ENCODE data around the gene MRPL43. TPM values are rescaled to one million over a fixed set of nuclear protein-coding genes. Genes with fewer than 3 reads are reported as not detected.

MRPL43 gene
- total RNA-seq, 2 donors from 2014 or later: 51.9 to 56.6 TPM

- Histone ChIP-seq H3K27ac (peak overlapping the region; percentile 97 to 98), H3K9me3 (no peaks in the 10 kb centered on the region), H3K36me3 (peaks cover under 1% of the 10 kb centered on the region), H3K4me1 (ENCODE audit: control insufficient read depth in 1 of 2, low read depth in 2 of 2) (peaks cover 20 to 42% of the 10 kb centered on the region in 2 donors), H3K4me3 (peak overlapping the region; percentile 87), H3K27me3 (replicated peaks; ENCODE audit: insufficient read depth) (no peaks in the 10 kb centered on the region)
- ATAC-seq (ENCODE audit: insufficient number of reproducible peaks, low FRiP score, low read depth) (peak; percentile 30), DNase-seq (ENCODE audit: low spot score) (no peak)
- no peak for TF ChIP-seq CTCF (IDR thresholded peaks at IDR 0.05)
Observed at GRCh38 chr10:100998183-100998990, 11.1 kb upstream of the MRPL43 start.

- DNase-seq (ENCODE audit: low spot score) (no peak), ATAC-seq (ENCODE audit: insufficient number of reproducible peaks, low FRiP score, low read depth) (peak; percentile 33)
- TF ChIP-seq CTCF (IDR thresholded peaks at IDR 0.05): peak; percentile 74
- H3K27me3 ChIP-seq (replicated peaks; ENCODE audit: insufficient read depth): no peaks in the 10 kb centered on the region
- H3K36me3 ChIP-seq: no peaks in the 10 kb centered on the region
- H3K9me3 ChIP-seq: no peaks in the 10 kb centered on the region
- peak overlapping the region; percentile 87 for H3K4me3 ChIP-seq
- peak overlapping the region; percentile 97 to 98 for H3K27ac ChIP-seq
- peaks cover 18 to 34% of the 10 kb centered on the region in 2 donors for H3K4me1 ChIP-seq (ENCODE audit: control insufficient read depth in 1 of 2, low read depth in 2 of 2)
Observed at GRCh38 chr10:100997360-100998182, 10.3 kb upstream of the MRPL43 start.

GRCh38 chr10:100996678-100997359 is 9.5 kb upstream of the MRPL43 start:
- Histone ChIP-seq H3K4me1 (ENCODE audit: control insufficient read depth in 1 of 2, low read depth in 2 of 2) (peaks cover 12 to 27% of the 10 kb centered on the region in 2 donors), H3K27me3 (replicated peaks; ENCODE audit: insufficient read depth) (no peaks in the 10 kb centered on the region), H3K36me3 (no peaks in the 10 kb centered on the region), H3K4me3 (peak overlapping the region; percentile 87), H3K27ac (peak overlapping the region; percentile 97 to 98), H3K9me3 (no peaks in the 10 kb centered on the region)
- TF ChIP-seq CTCF (IDR thresholded peaks at IDR 0.05): no peak
- DNase-seq (ENCODE audit: low spot score) (no peak), ATAC-seq (ENCODE audit: insufficient number of reproducible peaks, low FRiP score, low read depth) (no peak)

- H3K9me3 ChIP-seq: no peaks in the 10 kb centered on the region
- TF ChIP-seq CTCF (IDR thresholded peaks at IDR 0.05): no peak
- H3K27me3 ChIP-seq (replicated peaks; ENCODE audit: insufficient read depth): no peaks in the 10 kb centered on the region
- ATAC-seq (ENCODE audit: insufficient number of reproducible peaks, low FRiP score, low read depth) (no peak), DNase-seq (ENCODE audit: low spot score) (no peak)
- no peak overlapping the region for H3K4me3 ChIP-seq
- H3K4me1 ChIP-seq (ENCODE audit: control insufficient read depth in 1 of 2, low read depth in 2 of 2): peaks cover 5 to 12% of the 10 kb centered on the region in 2 donors
- peaks cover 6% of the 10 kb centered on the region for H3K36me3 ChIP-seq
- H3K27ac ChIP-seq: peak overlapping the region in 1 of 2 donors; percentile 12
Observed at GRCh38 chr10:100995181-100995580, 7.9 kb upstream of the MRPL43 start.
